ENCODE results near the gene SOCS1.
"Not testable (repeated sequence)": the region's sequence is repeated elsewhere in the genome, so short reads cannot be mapped to it uniquely, and the experiment has no call there.

SOCS1 gene

DNA sequence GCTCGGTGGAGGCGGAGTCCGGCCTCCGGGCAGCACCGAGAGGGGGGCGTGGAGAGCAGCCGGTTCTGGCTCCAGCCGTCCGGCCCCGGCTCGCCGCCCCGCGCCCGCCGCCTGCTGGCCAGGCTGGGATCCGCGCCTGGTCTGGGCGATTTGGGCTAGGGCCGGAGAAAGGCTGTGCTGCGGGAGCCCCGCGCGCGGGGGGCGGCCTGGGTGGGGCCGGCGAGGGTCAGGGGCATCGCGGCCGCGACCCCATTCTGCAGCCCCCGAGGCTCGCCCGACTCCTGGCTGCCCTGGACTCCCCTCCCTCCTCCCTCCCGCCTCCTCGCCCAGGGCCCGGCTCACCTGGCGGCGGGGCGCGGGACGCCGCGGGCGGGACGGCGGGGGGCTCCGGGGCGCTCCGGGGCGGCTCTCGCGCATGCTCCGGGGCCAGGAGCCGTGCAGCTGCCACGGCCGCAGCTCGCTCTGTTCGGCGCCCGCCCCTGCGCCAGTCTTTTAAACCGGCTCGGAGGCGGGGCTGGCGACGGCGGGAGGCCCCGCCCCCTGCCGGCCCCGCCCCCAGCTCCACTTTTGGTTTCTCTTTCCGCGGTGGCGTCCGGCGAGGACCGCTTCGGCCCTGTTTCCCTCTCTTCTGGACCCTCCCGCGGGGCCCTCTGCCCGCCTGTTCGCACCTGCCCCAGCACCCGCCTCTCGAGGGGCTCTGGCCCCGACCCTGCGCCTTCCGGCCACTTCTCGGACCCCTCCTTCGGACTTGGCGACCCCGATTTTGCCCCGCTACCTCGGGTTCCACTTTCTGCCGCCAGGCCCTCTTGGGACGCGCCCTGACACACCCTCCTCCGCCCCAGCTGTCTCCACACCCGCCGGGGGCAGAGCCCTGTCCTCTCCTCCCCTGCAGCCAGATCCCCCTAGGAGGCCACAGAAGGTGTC lies at the start of gene SOCS1:
Gene SOCS1, minus strand, starts transcription at position 468 of the 924 bp plus-strand sequence. CDS start 726 bp downstream, outside the sequence.
- Histone ChIP-seq H3K4me3 (peak within 1 kb of the TSS; percentile 52 to 85 (median 72)), H3K27ac (peak within 1 kb of the TSS; percentile 81 to 100 (median 95))

DNA sequence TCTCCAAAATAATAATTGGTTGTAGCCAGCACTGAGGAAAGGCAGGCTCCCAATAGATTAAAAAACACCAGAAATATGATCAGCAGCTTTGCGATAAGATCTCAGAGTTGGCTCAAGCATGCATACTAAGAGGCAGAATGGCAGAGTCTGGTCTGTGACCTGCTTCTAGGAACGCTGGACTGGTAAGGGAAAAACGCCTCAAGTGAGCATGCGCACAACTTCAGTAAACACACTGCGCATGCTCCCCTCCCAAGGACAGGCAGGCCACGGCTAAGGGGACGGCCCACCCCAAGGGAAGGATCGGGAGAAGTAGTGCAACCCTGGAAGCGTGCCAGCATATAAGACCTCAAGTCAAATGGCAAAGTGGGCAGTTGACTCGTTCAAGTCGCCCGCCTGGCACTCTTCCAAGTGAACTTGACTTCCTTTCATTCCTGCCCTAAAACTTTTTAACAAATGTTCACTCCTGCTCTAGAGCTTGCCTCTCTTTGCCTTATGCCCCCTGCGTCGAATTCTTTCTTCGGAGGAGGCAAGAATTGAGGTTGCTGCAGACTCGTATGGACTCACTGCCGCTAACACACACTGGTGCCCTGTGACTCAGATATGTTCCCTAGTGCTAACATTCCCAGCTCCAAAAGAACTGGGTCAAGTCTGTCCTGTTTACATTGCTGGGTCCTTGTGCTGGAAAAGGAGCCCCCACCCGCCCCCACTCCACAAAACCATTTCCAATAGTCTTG lies 47.6 kb upstream of the SOCS1 start:
- no peak overlapping the region for H3K4me3 ChIP-seq
- H3K27ac ChIP-seq = peak overlapping the region in 1 of 21 experiments; percentile 3

- Histone ChIP-seq H3K27ac (peak overlapping the region in 1 of 21 experiments; percentile 3), H3K4me3 (no peak overlapping the region)
Measured at GRCh38 chr16:11302977-11303376, 47.0 kb upstream of the SOCS1 start.

GRCh38 chr16:11301645-11302501 lies 45.9 kb upstream of the SOCS1 start:
- no peak overlapping the region for H3K4me3 ChIP-seq

GRCh38 chr16:11300560-11300892 lies 44.5 kb upstream of the SOCS1 start:
- Histone ChIP-seq H3K27ac (peak overlapping the region in 1 of 21 experiments; percentile 73), H3K4me3 (no peak overlapping the region)

More at GRCh38 chr16:11301645-11302501, 45.9 kb upstream of the SOCS1 start:
- peak overlapping the region in 1 of 21 experiments; percentile 73 for H3K27ac ChIP-seq

DNA sequence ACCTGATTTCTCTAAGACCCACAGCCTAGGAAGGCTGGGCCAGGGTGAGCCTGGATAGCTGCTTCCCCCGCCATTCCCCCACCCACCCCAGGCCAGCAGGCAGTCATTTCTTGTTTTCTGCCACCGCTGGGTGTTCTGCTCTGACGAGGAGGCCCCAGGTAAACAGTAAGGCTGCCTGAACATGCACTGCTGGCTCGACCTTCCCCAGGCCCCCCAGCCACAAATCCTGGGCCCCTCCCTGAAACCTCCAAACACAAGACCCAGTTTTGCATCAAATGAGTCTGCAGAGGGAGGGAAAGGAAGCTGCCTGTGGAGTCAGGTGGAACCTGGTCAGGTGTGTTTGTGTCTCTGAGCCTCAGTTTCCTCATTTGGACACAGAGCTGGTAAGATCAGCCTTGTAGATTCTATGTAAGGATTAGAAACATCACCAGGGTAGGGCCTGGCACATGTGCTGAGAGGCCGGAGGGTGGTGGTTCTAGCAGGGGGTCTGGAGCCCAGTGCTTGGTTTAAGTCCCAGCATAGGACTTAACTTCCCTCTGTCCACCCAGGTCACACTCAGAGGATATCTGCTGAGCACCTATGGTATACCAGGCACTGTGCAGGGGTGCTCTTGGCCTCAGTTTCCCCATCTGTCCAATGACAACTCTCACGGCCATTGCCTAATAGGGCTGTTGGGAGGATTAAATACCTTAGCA lies 44.0 kb upstream of the SOCS1 start:
- H3K27ac ChIP-seq = peak overlapping the region in 1 of 21 experiments; percentile 73
- H3K4me3 ChIP-seq = no peak overlapping the region

DNA sequence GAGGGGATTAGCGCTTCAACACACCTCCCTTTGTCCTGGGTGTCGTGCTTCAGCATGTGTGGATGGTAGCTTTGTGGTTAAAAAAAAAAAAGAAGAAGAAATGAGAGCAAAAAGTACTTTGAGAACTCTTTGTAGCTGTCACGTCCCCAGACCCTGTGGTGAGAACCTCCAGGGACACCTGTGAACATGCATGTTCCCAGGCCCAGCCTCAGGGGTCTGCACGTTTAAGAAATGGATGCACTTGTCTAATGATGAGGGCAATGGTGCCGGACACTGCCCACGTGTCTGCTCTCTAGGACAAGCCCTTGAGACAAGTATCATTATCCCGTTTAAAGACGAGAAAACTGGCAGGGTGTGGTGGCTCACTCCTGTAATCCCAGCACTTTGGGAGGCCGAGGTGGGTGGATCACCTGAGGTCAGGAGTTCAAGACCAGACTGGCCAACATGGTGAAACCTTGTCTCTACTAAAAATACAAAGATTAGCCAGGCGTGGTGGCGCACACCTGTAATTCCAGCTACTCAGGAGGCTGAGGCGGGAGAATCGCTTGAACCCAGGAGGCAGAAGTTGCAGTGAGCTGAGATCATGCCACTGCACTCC lies 43.0 kb upstream of the SOCS1 start:
- H3K4me3 ChIP-seq = not testable (repeated sequence)
- peak overlapping the region in 1 of 21 experiments; percentile 73 for H3K27ac ChIP-seq

- Histone ChIP-seq H3K27ac (peak overlapping the region in 5 of 21 experiments; percentile 18 to 82 (median 35)), H3K4me3 (no peak overlapping the region)
Measured at GRCh38 chr16:11298143-11298900, 42.3 kb upstream of the SOCS1 start.

DNA sequence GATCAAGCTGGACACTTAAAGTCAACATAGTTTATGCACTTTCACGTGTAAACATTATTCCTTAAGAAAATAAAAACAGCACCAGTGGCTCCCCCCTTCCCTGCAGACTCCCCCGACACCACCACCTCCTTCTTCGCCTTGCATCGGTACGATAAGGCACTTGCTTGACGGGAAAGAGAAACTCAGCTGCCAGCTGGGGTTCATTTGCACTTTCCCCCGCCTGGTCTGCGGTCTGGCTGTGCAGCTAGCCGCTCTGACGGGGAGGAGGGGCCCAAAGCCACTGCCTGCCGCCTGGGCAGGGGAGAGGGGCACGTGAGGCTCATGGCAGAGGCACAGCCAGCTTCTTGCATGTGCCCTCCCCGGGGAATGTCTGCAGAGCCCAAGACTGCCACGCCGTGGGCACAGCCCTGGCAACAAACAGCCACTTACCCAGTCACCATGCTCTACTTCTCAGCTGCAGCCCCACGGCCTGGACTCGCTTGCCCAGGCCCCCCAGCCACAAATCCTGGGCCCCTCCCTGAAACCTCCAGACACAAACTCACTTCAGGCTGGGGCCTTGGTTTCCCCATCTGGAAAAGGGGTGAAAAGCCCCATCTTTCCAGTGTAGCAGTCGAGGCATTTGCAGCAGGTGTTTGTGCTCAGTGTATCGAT lies 41.6 kb upstream of the SOCS1 start:
- Histone ChIP-seq H3K27ac (peak overlapping the region in 11 of 21 experiments; percentile 11 to 82 (median 35)), H3K4me3 (peak overlapping the region in 1 of 7 experiments; percentile 22)

- peak overlapping the region in 9 of 21 experiments; percentile 11 to 82 (median 35) for H3K27ac ChIP-seq
- peak overlapping the region in 1 of 7 experiments; percentile 22 for H3K4me3 ChIP-seq
Measured at GRCh38 chr16:11296706-11297491, 40.9 kb upstream of the SOCS1 start.

- Histone ChIP-seq H3K27ac (peak overlapping the region in 1 of 21 experiments; percentile 82), H3K4me3 (no peak overlapping the region)
Measured at GRCh38 chr16:11296351-11296705, 40.3 kb upstream of the SOCS1 start.

DNA sequence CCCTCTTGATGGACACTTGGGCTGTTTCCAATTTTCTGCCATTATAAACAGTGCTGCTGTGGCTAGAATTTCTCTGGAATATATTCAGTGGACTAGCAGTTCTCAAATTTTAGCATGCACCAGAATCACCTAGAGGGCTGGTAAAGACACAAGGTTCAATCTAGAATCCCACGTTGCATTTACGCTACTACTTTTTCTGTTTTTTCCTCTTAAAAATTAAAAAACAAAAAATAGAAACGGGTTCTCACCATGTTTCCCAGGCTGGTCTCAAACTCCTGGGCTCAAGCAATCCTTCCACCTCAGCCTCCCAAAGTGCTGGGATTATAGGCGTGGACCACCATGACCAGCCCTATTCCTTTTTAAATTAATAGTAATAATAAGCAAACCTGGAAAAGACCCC lies 39.7 kb upstream of the SOCS1 start:
- H3K27ac ChIP-seq = peak overlapping the region in 1 of 21 experiments; percentile 82
- H3K4me3 ChIP-seq = no peak overlapping the region

GRCh38 chr16:11292076-11292748 lies 36.2 kb upstream of the SOCS1 start:
- H3K27ac ChIP-seq = no peak overlapping the region
- no peak overlapping the region for H3K4me3 ChIP-seq

GRCh38 chr16:11291091-11291703 lies 35.2 kb upstream of the SOCS1 start:
- H3K4me3 ChIP-seq = no peak overlapping the region

GRCh38 chr16:11290102-11290893 lies 34.3 kb upstream of the SOCS1 start:
- H3K4me3 ChIP-seq = no peak overlapping the region
- H3K27ac ChIP-seq = no peak overlapping the region

More at GRCh38 chr16:11291091-11291703, 35.2 kb upstream of the SOCS1 start:
- H3K27ac ChIP-seq = no peak overlapping the region
